Measurements from ENCODE around the gene PDCL2. TPM values are rescaled to one million over a fixed set of nuclear protein-coding genes. Genes with fewer than 3 reads are reported as not detected.
"Not testable (repeated sequence)": the region's sequence is repeated elsewhere in the genome, so short reads cannot be mapped to it uniquely, and the experiment has no call there.

The PDCL2 gene
- total RNA-seq, 1 experiment from 2014 or later = not detected

DNA sequence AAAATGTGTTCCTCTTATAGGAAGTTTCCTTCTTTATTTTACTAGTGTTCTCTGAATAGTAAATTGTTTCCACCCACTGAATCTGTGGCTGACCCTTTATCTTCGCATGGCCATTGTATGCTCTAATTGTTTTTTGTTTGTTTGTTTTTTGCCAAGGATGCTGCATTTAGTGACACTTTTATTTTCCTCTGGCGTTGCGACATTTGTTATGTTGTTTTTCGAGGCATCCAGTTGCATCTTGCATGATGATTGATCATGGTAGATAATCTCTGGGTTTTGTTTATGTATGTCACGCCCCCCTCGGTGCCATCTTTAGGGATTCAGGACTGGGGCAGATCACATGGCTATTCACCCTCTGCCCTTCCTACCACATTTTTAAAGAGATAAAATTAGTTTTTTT, 41.9 kb upstream of the PDCL2 start:
- no peaks in the 10 kb centered on the region for H3K4me1 ChIP-seq (ENCODE audit: insufficient read depth, low read length, poor library complexity, severe bottlenecking)
- TF ChIP-seq EZH2 (IDR thresholded peaks at IDR 0.05; ENCODE audit: borderline replicate concordance, low read depth, low read length, poor library complexity, severe bottlenecking) = no peak
- TF ChIP-seq, protein P1, sequence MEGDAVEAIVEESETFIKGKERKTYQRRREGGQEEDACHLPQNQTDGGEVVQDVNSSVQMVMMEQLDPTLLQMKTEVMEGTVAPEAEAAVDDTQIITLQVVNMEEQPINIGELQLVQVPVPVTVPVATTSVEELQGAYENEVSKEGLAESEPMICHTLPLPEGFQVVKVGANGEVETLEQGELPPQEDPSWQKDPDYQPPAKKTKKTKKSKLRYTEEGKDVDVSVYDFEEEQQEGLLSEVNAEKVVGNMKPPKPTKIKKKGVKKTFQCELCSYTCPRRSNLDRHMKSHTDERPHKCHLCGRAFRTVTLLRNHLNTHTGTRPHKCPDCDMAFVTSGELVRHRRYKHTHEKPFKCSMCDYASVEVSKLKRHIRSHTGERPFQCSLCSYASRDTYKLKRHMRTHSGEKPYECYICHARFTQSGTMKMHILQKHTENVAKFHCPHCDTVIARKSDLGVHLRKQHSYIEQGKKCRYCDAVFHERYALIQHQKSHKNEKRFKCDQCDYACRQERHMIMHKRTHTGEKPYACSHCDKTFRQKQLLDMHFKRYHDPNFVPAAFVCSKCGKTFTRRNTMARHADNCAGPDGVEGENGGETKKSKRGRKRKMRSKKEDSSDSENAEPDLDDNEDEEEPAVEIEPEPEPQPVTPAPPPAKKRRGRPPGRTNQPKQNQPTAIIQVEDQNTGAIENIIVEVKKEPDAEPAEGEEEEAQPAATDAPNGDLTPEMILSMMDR (conservative IDR thresholded peaks at IDR 0.05; ENCODE audit: low read depth, low read length) = no peak
- no TSS peak for BruUV-seq (replicated peaks)
- H3K27ac ChIP-seq (ENCODE audit: low read depth, low read length, poor library complexity, severe bottlenecking) = no peak overlapping the region
- peaks cover 6% of the 10 kb centered on the region for H3K27me3 ChIP-seq (replicated peaks; ENCODE audit: insufficient read depth, low read depth, low read length, poor library complexity)
- intact Hi-C loops (cut with micrococcal nuclease; ENCODE audit: unreplicated experiment) = no loop called here
- DNase-seq (ENCODE audit: low spot score) = no peak
- H3K36me3 ChIP-seq (ENCODE audit: insufficient read depth, low read length, poor library complexity, severe bottlenecking) = no peaks in the 10 kb centered on the region
- H3K4me3 ChIP-seq (ENCODE audit: low read depth, low read length, poor library complexity, severe bottlenecking) = no peak overlapping the region
- ChIA-PET CTCF (no interaction called here), POLR2A (ENCODE audit: low non-redundant PET) (no interaction called here)
- no peaks in the 10 kb centered on the region for H3K9me3 ChIP-seq (ENCODE audit: low read depth, low read length, poor library complexity, severe bottlenecking)

DNA sequence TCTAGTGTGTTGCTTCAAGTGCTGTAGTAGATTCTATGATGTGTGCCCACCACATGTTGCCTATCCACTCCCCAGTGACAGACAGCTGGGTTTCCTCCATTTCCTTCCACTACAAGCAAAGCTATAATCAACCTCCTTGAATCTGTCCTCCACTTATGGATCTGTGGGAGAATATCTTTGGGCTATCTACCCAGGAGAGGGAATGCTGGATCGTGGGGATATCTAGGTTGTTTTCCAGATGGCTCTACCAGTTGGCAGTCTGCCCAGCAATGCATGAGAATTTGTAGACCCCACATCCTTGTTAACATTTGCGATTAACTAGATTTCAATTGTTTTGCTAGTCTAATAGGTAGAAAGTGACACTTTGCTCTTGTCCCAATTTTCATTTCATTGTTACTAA, 33.8 kb upstream of the PDCL2 start:
- no peaks in the 10 kb centered on the region for H3K27me3 ChIP-seq (replicated peaks; ENCODE audit: insufficient read depth, low read depth, low read length, poor library complexity)
- no peak overlapping the region for H3K27ac ChIP-seq (ENCODE audit: low read depth, low read length, poor library complexity, severe bottlenecking)
- intact Hi-C loops (cut with micrococcal nuclease; ENCODE audit: unreplicated experiment) = no loop called here
- no peak for DNase-seq (ENCODE audit: low spot score)
- ChIA-PET POLR2A (ENCODE audit: low non-redundant PET) (no interaction called here), CTCF (no interaction called here)
- H3K9me3 ChIP-seq (ENCODE audit: low read depth, low read length, poor library complexity, severe bottlenecking) = no peaks in the 10 kb centered on the region
- TF ChIP-seq EZH2 (IDR thresholded peaks at IDR 0.05; ENCODE audit: borderline replicate concordance, low read depth, low read length, poor library complexity, severe bottlenecking) = no peak
- TF ChIP-seq, protein P1 (conservative IDR thresholded peaks at IDR 0.05; ENCODE audit: low read depth, low read length) = no peak
- H3K4me3 ChIP-seq (ENCODE audit: low read depth, low read length, poor library complexity, severe bottlenecking) = no peak overlapping the region
- H3K36me3 ChIP-seq (ENCODE audit: insufficient read depth, low read length, poor library complexity, severe bottlenecking) = no peaks in the 10 kb centered on the region
- H3K4me1 ChIP-seq (ENCODE audit: insufficient read depth, low read length, poor library complexity, severe bottlenecking) = no peaks in the 10 kb centered on the region
- no TSS peak for BruUV-seq (replicated peaks)

DNA sequence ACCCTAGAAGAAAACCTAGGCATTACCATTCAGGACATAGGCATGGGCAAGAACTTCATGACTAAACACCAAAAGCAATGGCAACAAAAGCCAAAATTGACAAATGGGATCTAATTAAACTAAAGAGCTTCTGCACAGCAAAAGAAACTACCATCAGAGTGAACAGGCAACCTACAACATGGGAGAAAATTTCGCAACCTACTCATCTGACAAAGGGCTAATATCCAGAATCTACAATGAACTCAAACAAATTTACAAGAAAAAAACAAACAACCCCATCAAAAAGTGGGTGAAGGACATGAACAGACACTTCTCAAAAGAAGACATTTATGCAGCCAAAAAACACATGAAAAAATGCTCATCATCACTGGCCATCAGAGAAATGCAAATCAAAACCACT, 32.0 kb upstream of the PDCL2 start:
- CTCF ChIA-PET; H3K27ac ChIP-seq (ENCODE audit: low read depth, low read length, poor library complexity, severe bottlenecking); H3K36me3 ChIP-seq (ENCODE audit: insufficient read depth, low read length, poor library complexity, severe bottlenecking); H3K9me3 ChIP-seq (ENCODE audit: low read depth, low read length, poor library complexity, severe bottlenecking); POLR2A ChIA-PET (ENCODE audit: low non-redundant PET); H3K27me3 ChIP-seq (replicated peaks; ENCODE audit: insufficient read depth, low read depth, low read length, poor library complexity); BruUV-seq (replicated peaks); H3K4me1 ChIP-seq (ENCODE audit: insufficient read depth, low read length, poor library complexity, severe bottlenecking); intact Hi-C loops (cut with micrococcal nuclease; ENCODE audit: unreplicated experiment); H3K4me3 ChIP-seq (ENCODE audit: low read depth, low read length, poor library complexity, severe bottlenecking); DNase-seq (ENCODE audit: low spot score): not testable (repeated sequence)

DNA sequence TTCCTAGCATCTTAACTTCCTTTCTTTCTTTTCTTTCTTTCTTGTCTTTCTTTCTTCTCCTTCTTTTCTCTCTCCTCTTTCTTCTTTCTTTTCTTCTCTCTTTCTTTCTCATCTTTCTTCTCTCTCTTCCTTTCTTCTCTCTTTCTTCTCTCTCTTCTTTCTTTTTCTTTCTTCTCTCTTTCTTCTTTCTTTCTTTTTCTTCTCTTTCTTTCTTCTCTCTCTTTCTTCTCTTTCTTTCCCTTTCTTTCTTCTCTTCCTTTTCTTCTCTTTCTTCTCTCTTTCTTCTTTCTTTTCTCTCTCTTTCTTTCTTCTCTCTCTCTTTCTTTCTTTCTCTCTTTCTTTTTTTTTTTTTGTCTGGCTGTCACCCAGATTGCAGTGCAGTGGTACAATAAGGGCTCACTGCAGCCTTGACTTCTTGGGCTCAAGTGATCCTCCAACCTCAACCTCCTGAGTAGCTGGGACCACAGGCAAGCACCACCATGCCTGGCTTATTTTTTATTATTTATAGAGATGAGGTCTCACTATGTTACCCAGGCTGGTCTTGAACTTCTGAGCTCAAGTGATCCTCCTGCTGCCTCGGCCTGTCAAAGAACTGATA, 26.6 kb upstream of the PDCL2 start:
- POLR2A ChIA-PET (ENCODE audit: low non-redundant PET) = no interaction called here
- Histone ChIP-seq H3K36me3 (ENCODE audit: insufficient read depth, low read length, poor library complexity, severe bottlenecking) (no peaks in the 10 kb centered on the region), H3K27me3 (replicated peaks; ENCODE audit: insufficient read depth, low read depth, low read length, poor library complexity) (no peaks in the 10 kb centered on the region), H3K4me3 (ENCODE audit: low read depth, low read length, poor library complexity, severe bottlenecking) (no peak overlapping the region), H3K4me1 (ENCODE audit: insufficient read depth, low read length, poor library complexity, severe bottlenecking) (no peaks in the 10 kb centered on the region), H3K27ac (ENCODE audit: low read depth, low read length, poor library complexity, severe bottlenecking) (no peak overlapping the region), H3K9me3 (ENCODE audit: low read depth, low read length, poor library complexity, severe bottlenecking) (no peaks in the 10 kb centered on the region)
- no TSS peak for BruUV-seq (replicated peaks)
- intact Hi-C loops (cut with micrococcal nuclease; ENCODE audit: unreplicated experiment) = no loop called here
- CTCF ChIA-PET = no interaction called here
- TF ChIP-seq EZH2 (IDR thresholded peaks at IDR 0.05; ENCODE audit: borderline replicate concordance, low read depth, low read length, poor library complexity, severe bottlenecking) = no peak
- DNase-seq (ENCODE audit: low spot score) = no peak

Data from A673 (cell line).